HS-27A (cell line): ENCODE data around the gene PIAS1.
"Not testable (repeated sequence)": the region's sequence is repeated elsewhere in the genome, so short reads cannot be mapped to it uniquely, and the experiment has no call there.

Experiments used
- DNase-seq: peaks from one replicate; pipeline ENCODE4 v3.0.0-alpha.2; 2012; ENCODE audit warnings: low read depth, missing footprints

The PIAS1 gene

DNA sequence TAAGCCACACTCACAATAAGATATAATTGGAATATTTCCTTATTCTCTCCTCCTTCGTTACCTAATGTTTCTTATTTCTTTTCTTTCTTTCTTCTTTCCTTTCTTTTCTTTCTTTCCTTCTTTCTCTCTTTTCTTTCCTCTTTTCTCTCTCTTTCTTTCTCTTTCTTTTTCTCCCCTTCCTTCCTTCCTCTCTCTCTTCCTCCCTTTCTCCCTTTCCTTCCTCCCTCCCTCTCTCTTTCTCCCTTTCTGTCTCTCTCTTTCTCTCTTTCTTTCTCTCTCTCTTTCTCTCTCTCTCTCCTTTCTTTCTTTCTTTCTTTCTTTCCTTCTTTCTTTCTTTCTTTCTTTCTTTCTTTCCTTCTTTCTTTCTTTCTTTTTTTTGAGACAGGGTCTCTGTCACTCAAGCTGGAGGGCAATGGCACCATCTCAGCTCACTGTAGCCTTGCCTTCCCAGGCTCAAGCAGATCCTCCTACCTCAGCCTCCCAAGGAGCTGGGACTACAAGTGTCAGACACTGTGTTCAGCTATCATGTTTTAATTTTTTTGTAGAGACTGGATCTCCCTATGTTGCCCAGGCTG, 19.3 kb upstream of the PIAS1 start:
- DNase-seq: no peak

DNA sequence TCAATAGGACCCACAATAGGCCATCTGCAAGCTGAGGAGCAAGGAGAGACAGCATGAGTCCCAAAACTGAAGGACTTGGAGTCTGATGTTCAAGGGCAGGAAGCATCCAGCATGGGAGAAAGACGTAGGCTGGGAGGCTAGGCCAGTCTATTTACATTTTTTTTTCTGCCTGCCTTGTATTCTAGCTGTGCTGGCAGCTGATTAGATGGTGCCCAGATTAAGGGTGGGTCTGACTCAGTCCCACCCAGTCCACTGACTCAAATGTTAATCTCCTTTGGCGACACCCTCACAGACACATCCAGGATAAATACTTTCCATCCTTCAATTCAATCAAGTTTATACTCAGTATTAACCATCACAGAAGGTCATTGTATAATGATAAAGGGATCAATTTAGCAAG, 15.9 kb upstream of the PIAS1 start:
- DNase-seq: no peak

DNA sequence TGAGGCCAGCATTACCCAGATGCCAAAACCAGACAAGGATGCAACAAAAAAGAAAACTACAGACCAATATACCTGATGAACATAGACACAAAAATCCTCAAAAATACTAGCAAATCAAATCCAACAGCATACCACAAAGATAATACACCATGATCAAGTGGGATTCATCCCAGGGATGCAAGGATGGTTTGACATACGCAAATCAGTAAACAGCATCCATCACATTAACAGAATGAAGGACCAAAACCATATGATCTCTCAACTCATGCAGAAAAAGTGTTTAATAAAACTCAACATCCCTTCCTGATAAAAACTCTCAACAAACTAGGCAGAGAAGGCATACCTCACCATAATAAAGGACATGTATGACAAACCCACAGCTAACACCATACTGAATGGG, 14.0 kb upstream of the PIAS1 start:
- DNase-seq: no peak

DNA sequence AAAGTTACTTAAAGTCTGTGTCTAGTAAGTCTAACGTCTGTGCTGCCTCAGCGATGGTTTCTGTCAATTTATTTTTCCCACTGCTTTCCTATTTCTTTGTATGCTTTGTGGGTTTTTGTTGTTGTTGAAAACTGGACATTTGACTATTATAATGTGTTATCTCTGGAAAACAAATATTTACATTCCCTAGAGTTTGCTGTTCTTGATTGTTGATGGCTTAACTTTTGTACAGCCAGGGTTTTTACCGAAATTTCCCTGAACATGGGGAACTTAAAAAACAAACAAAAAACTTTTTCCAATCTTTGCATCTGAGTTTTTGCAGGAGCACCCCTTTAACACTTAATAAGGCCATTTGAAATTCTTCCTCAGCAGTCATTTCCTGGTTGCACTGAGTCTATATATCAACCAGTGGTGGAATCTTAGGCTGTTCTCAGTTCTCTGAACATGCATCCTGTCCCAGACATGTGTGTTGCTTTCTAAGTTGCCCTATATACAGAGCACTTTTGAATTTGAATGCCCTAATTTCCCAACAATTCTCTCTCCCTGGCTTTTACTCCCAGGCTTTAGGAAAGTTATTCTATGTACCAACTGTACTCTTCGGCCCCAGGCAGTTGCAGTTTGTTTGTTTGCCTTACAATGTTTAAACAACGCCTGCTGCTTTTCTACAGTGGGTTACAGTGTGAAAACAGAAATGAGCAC, 11.8 kb upstream of the PIAS1 start:
- DNase-seq: no peak

DNA sequence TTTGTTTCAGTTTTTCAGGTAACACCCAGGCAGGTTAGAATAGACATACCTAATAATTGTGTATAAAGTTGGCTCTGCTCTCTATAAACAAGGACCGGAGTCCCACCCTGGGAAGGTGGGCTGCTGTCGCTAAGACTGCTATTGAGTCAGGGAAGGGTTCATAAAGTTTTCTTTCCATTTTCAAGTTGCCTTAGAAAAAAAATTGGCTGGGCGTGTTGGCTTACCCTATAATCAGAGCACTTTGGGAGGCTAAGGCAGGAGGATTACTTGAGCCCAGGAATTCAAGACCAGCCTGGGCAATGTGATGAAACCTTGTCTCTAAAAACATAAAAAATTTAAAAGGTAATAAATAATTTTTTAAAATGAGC, 11.3 kb upstream of the PIAS1 start:
- DNase-seq: no peak

DNA sequence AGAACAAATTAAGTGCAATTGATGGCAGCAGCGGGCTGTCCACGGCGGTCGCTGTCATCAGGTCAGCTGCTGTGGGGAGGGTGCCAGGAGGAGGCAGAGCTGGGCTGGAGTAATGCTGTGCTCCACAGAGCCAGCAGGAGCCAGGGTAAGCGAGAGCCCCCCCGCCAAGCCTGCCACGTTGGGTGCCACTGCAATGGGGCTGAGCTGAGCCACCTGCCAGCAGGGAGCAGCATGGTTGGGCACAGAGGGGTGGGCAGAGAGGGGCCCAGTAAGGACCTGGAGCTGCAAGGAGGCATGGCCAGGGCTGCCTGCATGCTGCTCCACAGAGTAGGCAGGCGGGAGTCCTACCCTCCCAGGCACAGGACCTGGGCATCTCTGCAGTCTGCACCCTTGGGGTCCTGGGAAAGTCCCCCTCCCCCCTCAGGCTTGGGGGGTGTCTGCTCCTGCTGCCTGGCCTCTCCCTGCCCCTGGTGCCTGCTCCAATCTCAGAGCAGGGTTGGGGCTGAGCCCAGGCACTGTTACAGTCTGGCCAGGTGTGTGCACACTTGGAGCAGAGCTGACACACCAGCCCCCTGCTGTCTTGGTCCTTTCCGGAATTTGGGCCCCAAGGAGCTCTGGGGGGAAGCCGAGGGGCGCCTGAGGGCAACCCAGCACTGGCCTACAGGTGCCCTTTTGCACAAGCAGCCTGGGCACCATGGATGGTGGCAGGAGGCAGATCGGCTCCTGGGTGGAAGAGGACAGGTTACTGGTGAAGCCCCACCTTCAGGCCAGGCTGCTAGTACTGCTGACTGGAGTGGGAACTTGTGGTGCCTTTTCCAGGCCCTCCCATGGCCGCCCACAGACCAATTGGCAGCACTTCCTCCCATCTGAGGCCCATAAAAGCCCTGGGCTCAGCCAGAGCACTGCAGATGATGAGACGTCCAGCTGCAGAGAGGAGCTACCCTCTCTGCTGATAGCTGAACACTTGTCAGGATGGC, 8.5 kb upstream of the PIAS1 start:
- no peak for DNase-seq

DNA sequence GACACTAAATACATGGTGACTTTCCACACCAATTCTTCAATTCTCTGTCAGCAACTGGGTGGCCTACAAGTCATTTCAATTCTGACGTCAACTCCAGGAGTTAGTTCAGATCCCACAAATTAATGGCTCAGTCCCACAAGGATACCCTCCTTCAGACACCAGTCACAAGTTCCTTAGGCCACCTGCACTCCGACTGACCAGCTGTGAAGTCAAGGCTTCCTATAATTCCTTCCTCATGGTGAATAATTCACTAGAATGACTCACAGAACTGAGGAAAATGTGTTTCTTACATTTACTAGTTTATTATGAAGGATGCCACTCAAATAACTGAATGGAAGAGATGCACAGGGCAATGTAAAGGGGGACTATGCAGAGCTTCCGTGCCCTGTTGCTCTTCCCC, 6.3 kb upstream of the PIAS1 start:
- no peak for DNase-seq

DNA sequence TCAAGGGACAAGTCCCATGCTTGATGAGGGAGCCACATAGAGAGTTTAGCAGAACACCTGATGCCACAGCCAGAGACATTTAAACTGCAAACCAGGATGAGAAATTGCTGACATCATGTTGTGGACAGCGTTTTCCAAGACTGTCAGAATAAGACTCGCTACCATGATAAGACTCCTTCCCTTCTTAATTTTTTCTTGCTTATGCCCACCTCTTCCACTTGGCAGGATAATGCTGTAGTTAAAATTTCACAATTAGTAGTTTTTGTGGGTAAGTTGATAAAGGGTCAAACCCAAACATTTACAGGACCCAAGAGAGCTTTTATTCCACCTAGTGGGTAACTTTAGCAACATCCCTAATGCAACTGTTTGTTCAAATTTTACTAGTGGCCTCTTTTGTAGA, 3.0 kb upstream of the PIAS1 start:
- no peak for DNase-seq

DNA sequence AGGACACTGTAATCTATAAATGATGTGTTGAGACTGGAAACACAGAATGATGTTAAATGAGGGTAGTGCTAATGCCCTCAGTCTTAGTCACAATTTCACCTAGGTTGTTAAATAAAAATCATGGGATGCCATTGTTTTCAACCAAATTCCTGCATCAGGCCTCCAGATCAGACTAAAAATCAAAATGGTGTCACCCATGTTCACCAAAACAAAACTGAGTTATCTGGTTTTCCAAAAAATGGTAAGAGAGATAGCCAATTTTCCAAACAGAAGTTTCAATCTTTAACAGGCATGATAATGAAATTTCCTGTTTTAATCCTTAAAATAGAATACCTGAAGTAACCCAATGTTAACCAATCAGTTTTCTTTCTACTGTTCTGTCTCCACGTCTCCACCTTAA, 2.2 kb upstream of the PIAS1 start:
- DNase-seq: no peak

DNA sequence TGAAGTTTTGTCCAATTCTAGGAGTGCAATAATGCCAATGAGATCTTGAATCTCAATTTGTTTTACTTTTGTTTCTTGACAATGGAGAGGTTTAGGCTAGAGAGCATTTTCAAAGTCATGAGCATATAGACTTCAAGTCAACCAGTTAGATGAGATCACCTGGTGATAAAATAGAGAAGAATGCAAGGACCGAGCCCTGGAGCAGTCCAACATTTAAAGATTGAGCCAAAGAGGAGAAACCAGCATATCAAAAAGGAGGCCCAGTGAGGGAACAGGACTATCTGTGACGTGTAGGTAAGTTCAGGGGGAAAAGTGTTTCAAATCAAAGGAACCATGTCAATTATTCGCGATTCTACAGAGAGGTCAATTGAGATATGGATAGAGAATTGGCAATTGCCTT, 1.7 kb upstream of the PIAS1 start:
- DNase-seq: no peak

DNA sequence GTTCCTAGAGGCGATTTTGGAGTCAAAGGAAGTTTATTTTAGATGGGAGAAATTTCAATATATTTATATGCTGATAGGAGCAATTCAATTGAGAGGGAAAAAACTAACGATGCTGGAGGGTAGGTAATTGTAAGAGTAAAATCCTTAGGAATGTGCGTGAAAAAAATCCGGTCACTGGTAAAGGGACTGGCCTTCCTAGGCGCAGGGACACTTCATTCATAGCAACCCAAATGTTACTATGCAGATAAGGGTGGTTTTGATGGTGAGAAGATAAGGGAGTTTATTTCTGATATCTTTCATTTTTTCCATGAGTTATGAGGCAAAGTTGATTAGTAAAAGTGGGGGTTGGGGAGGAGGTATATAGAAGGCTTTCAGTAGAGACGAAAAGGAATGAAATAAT, 1.1 kb upstream of the PIAS1 start:
- no peak for DNase-seq

DNA sequence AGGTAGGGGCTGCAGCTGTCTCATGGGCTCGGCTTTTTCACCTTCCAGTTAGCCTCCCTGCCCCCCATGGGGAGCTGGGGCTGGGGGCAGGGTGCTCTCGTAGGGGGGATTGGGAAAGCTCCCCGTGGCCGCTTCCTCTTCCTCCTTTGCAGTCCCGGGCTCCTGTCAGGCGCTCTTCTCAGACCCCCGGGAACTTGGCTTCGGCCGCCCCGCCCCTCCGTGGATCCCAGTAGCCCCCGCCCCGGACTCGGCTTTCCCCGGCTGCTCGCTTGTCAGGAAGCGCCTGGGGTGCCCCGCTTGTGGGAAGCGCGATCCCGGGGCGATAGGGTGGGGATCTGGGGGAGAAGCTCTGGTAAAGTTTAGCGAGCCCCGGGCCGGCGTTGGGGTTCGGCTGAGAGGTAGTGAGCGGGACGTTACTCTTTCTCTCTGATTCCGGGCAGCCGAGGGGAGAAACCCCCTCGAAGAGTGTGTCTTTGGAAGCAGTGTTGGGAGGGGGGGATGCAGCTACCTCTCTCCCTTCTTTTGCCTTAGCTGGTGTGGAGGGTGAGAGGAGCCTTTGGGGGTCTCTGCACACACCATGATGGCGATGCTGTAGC, 611 bp downstream of the PIAS1 start:
- DNase-seq: peak; percentile 26

DNA sequence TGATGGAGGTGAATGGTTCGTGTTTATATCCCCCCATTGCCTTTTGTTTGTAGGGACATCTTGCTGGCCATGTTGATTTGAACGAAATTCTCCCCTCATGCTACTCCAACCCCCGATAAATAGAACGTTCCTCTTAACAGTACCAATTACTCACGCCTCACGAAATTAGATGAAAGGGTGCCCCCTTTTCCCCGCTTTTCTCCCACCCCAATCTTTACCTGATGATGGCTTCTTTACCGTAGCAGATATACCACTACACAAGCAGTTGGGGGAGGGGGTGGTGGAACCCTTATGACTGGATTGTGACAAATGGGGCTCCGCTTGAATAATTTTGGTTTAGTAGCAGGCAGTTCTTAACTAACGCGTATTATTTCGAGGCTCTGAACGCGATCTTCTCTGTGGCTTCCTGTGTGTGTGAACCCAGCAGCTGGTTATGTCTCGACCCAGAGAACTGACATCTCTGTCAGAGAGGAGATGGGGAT, 1.1 kb downstream of the PIAS1 start:
- peak; percentile 43 for DNase-seq

DNA sequence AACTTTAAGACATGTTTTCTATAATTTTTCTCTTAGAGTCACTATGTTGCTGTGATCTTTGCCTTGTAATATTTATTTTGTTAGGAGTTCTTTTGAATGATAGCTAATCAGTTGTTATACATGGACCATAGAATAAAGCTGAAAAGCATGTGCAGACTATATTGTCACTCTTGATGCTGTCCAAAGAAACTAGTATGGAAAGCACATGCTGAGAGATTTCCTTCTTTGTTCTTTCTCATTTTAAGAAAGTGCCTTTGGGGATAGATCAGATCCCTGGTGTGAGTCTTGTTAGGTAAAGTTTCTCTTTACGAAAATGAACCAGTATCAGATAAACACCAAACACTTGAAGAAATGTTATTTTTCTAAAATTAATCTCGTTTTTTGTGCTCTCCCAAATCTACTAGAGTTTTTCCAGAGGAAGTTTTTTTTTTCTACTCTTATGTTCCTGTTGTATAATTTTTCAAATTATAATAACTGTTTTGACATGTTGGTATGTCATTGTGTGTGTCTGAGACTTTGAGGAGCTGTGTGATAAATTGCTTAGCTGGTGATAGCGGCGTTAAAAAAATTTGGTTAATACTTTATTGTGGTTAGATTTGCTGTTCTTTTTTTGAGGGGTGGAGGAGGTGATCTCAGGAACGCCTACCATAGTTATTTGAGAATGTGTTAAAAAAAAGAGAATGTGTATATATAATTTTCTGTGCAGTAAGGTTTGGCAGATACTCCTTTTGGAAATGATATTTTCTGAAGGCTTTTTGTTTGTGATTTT, 2.2 kb downstream of the PIAS1 start:
- DNase-seq: no peak

DNA sequence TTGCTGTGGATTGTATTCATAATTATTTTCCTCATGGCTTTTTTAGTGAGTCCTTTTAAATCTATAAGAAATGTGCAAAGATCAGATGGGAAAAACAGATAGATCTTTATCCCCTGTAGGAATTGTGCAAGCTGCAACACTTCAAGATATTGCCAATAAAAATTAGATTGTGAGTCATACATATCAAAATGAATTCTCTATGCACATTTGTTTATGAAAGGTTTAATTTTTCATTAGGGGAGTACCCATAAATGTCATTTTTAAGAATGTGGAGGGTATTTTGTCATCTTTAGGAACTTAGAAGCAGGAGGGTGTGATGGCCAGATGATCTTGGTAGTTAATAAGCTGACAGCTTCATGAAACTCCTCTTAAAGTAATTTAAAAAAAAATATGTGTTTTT, 2.9 kb downstream of the PIAS1 start:
- DNase-seq: no peak

DNA sequence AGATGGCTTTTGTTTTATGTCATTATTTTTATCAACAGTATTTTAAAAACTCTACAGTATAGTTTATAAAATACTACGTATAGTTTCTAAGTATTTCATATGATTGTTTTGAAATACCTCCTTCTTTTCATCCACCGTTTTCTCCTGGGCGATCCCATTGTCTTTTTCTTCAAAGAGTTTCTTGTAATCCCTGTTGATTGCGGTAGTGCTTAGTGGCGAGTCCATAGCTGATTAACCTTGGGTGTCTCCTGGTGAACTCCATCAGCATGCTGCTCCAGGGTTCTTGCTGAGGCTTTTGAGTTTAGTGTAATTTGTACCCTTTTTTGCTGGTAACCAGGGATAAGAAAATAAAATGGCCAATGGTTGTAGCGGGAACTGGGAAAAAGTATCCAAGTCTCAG, 3.6 kb downstream of the PIAS1 start:
- no peak for DNase-seq

DNA sequence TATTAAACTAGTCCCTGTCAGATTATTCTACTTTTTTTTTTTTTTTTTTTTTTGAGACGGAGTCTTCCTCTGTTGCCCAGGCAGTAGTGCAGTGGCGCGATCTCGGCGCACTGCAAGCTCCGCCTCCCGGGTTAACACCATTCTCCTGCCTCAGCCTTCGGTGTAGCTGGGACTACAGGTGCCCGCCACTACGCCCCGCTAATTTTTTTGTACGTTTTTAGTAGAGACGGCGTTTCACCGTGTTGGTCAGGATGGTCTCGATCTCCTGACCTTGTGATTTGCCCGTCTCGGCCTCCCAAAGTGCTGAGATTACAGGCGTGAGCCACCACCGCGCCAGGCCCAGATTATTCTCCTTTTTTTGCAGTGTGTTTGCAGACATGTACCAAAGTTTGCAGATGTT, 4.9 kb downstream of the PIAS1 start:
- DNase-seq: not testable (repeated sequence)

DNA sequence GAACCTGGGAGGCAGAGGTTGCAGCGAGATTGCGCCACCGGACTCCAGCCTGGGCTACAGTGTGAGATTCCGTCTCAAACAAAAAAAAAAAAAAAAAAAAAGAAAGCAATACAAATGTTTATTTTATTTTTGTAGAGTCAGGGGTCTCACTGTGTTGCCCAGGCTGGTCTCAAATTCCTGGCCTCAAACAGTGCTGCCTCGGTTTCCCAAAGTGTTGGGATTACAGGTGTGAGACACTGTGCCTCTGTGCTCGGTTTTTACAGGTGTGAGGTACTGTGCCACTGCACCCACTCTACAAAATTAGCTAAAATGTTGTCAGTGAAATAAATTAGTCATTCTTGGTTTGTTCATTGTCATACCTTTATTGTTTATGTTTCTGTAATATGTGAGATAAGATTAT, 5.5 kb downstream of the PIAS1 start:
- no peak for DNase-seq

DNA sequence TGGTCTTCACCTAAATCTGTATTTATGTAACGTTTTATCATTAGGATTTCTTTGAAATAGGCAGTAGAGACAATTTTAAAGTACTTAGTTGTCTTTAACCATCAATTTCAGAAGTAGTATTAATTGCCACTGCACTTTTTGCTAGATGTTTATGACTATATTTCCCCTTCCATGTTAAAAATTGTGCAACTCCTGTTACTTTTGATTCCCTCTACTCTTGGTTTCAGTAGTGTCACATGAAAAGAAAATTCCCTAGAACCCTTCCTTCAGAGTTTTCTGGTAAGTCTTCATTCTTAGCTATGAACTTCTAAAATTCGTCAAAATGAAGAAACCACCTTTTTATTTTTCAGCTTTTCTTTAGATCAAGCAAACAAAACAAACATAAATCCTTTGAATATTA, 7.1 kb downstream of the PIAS1 start:
- DNase-seq: no peak

DNA sequence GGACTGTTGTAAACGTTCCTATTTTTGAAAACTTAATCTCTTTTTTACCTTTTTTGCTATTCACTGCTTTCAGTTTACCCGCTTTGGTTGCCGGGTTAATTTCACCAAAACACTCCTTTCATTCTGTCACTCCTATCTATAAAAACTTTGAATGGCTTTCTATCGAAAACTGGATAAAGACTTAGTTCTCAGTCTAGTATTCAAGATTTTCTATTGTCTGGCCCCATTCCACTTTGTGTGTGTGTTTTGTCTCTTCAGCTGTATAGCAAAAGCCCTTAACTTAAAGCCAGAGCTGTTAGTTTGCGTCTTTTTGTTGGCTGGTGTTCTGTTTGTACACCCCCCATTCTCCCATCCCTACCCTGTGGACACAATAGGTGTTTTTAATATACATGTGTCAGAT, 7.5 kb downstream of the PIAS1 start:
- no peak for DNase-seq

DNA sequence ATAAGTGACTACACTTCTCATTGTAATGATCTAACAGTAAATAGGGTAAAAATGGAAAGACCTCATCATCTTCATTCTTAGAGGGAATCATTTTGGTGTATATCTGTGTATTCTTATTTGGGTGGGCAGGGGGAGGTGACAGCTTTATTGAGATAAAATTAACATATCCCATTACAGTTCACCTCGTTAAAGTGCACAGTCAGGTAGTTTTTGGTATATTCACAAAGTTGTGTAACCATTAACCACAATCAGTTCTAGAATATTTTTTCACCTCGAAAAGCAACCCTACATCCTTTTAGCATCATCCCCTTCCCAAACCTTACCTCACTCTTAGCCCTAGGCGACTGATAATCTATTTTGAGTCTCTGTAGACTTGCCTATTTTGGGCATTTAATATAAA, 8.1 kb downstream of the PIAS1 start:
- DNase-seq: no peak

DNA sequence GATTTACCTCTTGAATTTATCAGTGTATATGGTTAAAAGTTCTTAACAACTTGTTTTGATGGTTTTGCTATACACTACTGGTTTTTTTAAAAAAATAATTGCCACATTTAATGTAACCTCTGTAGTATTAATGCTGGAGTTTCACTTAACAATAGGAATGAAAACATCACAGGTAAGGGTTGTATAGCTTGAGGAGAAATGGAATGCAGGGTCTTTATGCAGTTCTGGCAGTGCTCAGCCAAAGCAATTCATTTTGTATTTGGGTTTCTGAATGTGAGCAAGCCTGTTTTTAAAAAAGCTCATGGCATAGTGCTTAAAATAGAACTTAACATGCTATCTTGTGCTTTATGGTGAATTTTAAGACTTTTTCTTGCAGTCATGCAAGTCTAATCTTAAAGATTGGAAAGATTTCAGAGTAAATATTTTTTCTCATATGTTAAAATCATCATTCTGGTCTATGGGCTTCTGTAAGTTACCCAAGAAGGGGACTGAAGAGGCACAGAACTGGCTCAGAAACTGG, 8.9 kb downstream of the PIAS1 start:
- DNase-seq: no peak
